ENCODE results near the gene ARHGAP12. TPM values are rescaled to one million over a fixed set of nuclear protein-coding genes. Genes with fewer than 3 reads are reported as not detected.
"Not testable (repeated sequence)": the region's sequence is repeated elsewhere in the genome, so short reads cannot be mapped to it uniquely, and the experiment has no call there.

The ARHGAP12 gene
- total RNA-seq, 2 experiments from 2014 or later: 40.3 to 41.1 TPM

- TF ChIP-seq CTCF (IDR thresholded peaks at IDR 0.05): no peak
- Histone ChIP-seq H3K9me3 (ENCODE audit: control insufficient read depth in 1 of 2, insufficient read depth in 1 of 2, low read length in 2 of 2) (no peaks in the 10 kb centered on the region), H3K27ac (ENCODE audit: low read depth in 1 of 2, low read length in 2 of 2) (no peak overlapping the region), H3K27me3 (ENCODE audit: control insufficient read depth in 1 of 2, insufficient read depth in 2 of 2, low read length in 2 of 2) (no peaks in the 10 kb centered on the region), H3K36me3 (ENCODE audit: insufficient read depth, low read length) (no peaks in the 10 kb centered on the region), H3K4me3 (ENCODE audit: low read length) (no peak overlapping the region), H3K4me1 (ENCODE audit: insufficient read depth, low read length) (peaks cover 9% of the 10 kb centered on the region)
- ATAC-seq (ENCODE audit: poor library complexity) (no peak), DNase-seq (no peak)
- H3K4me3 Mint-ChIP-seq: no peak overlapping the region
- no peaks in the 10 kb centered on the region for H3K27me3 Mint-ChIP-seq
- H3K36me3 Mint-ChIP-seq (ENCODE audit: low read depth): no peaks in the 10 kb centered on the region
- no peaks in the 10 kb centered on the region for H3K9me3 Mint-ChIP-seq
- H3K27ac Mint-ChIP-seq: no peak overlapping the region
- H3K4me1 Mint-ChIP-seq (ENCODE audit: low read depth): peaks cover 30% of the 10 kb centered on the region
- intact Hi-C loops (cut with DNase I, micrococcal nuclease): no loop called here
- ChIA-PET POLR2A (no interaction called here), CTCF (no interaction called here)
Measured at GRCh38 chr10:31972519-31973041, 43.9 kb upstream of the ARHGAP12 start.

DNA sequence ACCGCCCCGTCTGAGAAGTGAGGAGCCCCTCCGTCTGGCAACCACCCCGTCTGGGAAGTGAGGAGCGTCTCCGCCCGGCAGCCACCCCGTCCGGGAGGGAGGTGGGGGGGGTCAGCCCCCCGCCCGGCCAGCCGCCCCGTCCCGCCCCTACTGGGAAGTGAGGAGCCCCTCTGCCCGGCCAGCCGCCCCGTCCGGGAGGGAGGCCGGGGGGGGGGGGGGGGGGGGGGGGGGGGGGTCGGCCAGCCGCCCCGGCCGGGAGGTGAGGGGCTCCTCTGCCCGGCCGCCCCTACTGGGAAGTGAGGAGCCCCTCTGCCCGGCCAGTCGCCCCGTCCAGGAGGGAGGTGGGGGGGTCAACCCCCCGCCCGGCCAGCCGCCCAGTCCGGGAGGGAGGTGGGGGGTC is 41.2 kb upstream of the ARHGAP12 start:
- intact Hi-C loops (cut with DNase I, micrococcal nuclease); POLR2A ChIA-PET: not testable (repeated sequence)

GRCh38 chr10:31963589-31963980 is 35.0 kb upstream of the ARHGAP12 start:
- POLR2A ChIA-PET: no interaction called here
- H3K27ac Mint-ChIP-seq: no peak overlapping the region
- Histone ChIP-seq H3K27me3 (ENCODE audit: control insufficient read depth in 1 of 2, insufficient read depth in 2 of 2, low read length in 2 of 2) (no peaks in the 10 kb centered on the region), H3K4me3 (ENCODE audit: low read length) (no peak overlapping the region), H3K9me3 (ENCODE audit: control insufficient read depth in 1 of 2, insufficient read depth in 1 of 2, low read length in 2 of 2) (no peaks in the 10 kb centered on the region), H3K36me3 (ENCODE audit: insufficient read depth, low read length) (no peaks in the 10 kb centered on the region), H3K4me1 (ENCODE audit: insufficient read depth, low read length) (peaks cover 4% of the 10 kb centered on the region), H3K27ac (ENCODE audit: low read depth in 1 of 2, low read length in 2 of 2) (no peak overlapping the region)
- CTCF ChIA-PET: no interaction called here
- no peak overlapping the region for H3K4me3 Mint-ChIP-seq
- DNase-seq: no peak
- H3K9me3 Mint-ChIP-seq: no peaks in the 10 kb centered on the region
- no peaks in the 10 kb centered on the region for H3K27me3 Mint-ChIP-seq
- intact Hi-C loops (cut with DNase I, micrococcal nuclease): no loop called here
- H3K36me3 Mint-ChIP-seq (ENCODE audit: low read depth): no peaks in the 10 kb centered on the region
- no peak for TF ChIP-seq CTCF (IDR thresholded peaks at IDR 0.05)
- ATAC-seq (ENCODE audit: poor library complexity): no peak
- peaks cover 23% of the 10 kb centered on the region for H3K4me1 Mint-ChIP-seq (ENCODE audit: low read depth)

More for the DNA sequence above, 41.2 kb upstream of the ARHGAP12 start:
- H3K4me3 ChIP-seq (ENCODE audit: low read length); H3K36me3 Mint-ChIP-seq (ENCODE audit: low read depth); H3K4me1 ChIP-seq (ENCODE audit: insufficient read depth, low read length); H3K4me3 Mint-ChIP-seq; H3K9me3 Mint-ChIP-seq; H3K27me3 Mint-ChIP-seq; H3K9me3 ChIP-seq (ENCODE audit: control insufficient read depth in 1 of 2, insufficient read depth in 1 of 2, low read length in 2 of 2); H3K4me1 Mint-ChIP-seq (ENCODE audit: low read depth); H3K27ac Mint-ChIP-seq; CTCF ChIA-PET; H3K27me3 ChIP-seq (ENCODE audit: control insufficient read depth in 1 of 2, insufficient read depth in 2 of 2, low read length in 2 of 2); ATAC-seq (ENCODE audit: poor library complexity); H3K36me3 ChIP-seq (ENCODE audit: insufficient read depth, low read length); H3K27ac ChIP-seq (ENCODE audit: low read depth in 1 of 2, low read length in 2 of 2); DNase-seq: not testable (repeated sequence)

DNA sequence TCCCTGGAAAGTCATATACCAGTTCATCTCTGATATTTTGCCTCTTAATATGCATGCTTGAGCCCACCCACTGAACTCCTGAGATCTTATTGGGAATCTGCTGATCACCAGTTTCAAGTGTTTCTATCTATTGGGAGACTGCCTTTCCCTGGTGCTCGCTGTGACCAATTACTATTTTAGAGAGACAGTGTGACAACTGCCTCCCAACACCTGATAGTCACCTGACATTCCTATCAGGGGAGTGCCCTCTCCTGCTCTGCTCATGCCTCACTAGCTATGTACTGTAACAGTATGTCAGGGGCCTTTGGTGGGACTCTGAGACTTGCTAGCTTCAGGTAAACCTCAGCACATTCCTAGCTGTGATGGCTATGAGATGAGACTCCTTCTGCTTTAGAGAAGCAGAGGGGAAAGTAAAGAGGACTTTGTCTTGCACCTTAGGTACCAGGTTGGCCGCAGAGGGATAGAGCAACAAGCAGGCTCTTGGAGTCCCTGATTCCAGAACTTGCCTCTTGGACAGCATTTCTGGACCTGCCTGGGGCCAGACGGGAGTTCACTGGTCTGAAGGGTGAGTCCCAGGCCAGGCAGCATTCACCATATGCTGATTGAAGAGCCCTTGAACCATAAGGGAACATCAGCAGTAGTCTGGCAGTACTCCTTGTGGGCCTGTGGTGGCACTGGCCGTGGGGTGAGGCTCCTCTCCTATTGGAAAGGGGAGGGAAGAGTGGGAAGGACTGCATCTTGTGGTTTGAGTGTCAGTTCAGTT is 34.4 kb upstream of the ARHGAP12 start:
- POLR2A ChIA-PET: no interaction called here
- Histone ChIP-seq H3K27ac (ENCODE audit: low read depth in 1 of 2, low read length in 2 of 2) (no peak overlapping the region), H3K9me3 (ENCODE audit: control insufficient read depth in 1 of 2, insufficient read depth in 1 of 2, low read length in 2 of 2) (no peaks in the 10 kb centered on the region), H3K4me3 (ENCODE audit: low read length) (no peak overlapping the region), H3K27me3 (ENCODE audit: control insufficient read depth in 1 of 2, insufficient read depth in 2 of 2, low read length in 2 of 2) (no peaks in the 10 kb centered on the region), H3K4me1 (ENCODE audit: insufficient read depth, low read length) (peaks cover 4% of the 10 kb centered on the region), H3K36me3 (ENCODE audit: insufficient read depth, low read length) (no peaks in the 10 kb centered on the region)
- DNase-seq: no peak
- CTCF ChIA-PET: no interaction called here
- no peak overlapping the region for H3K27ac Mint-ChIP-seq
- no peak for ATAC-seq (ENCODE audit: poor library complexity)
- H3K9me3 Mint-ChIP-seq: no peaks in the 10 kb centered on the region
- no peak overlapping the region for H3K4me3 Mint-ChIP-seq
- intact Hi-C loops (cut with DNase I, micrococcal nuclease): no loop called here
- H3K27me3 Mint-ChIP-seq: no peaks in the 10 kb centered on the region
- no peak for TF ChIP-seq CTCF (IDR thresholded peaks at IDR 0.05)
- no peaks in the 10 kb centered on the region for H3K36me3 Mint-ChIP-seq (ENCODE audit: low read depth)
- H3K4me1 Mint-ChIP-seq (ENCODE audit: low read depth): peaks cover 23% of the 10 kb centered on the region
